GM18502 (cell line): ENCODE measurements around the gene CEP57.
"Not testable (repeated sequence)": the region's sequence is repeated elsewhere in the genome, so short reads cannot be mapped to it uniquely, and the experiment has no call there.

ENCODE experiments used
- ATAC-seq: cut with Tn5 transposase; IDR thresholded peaks from one replicate; pipeline ENCODE4 v1.9.1; 2021; ENCODE audit warnings: mild to moderate bottlenecking; ENCODE audit not compliant: unreplicated experiment, poor library complexity

The CEP57 gene

GRCh38 chr11:95795627-95796295 lies 5.5 kb downstream of the CEP57 start:
- no peak for ATAC-seq

GRCh38 chr11:95796501-95796900 lies 6.2 kb downstream of the CEP57 start:
- no peak for ATAC-seq

DNA sequence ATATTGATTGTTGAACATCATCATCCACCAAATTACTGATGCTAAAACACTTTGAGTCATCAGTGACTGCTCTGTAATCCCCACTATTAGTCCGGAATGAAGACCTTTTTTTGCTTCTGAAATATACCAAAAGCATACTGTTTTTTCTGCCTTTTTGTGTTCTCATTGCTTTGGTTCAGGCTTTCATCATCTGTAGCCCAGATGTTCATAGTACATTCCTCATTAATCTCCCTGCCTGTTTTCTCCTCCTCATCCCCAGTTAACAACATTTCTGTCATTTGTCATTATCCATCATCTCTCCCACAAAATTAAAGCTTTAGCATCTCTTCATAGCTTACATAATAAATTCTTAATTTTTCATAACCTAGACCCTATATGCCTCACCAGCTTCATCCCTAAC lies 9.2 kb downstream of the CEP57 start:
- no peak for ATAC-seq

DNA sequence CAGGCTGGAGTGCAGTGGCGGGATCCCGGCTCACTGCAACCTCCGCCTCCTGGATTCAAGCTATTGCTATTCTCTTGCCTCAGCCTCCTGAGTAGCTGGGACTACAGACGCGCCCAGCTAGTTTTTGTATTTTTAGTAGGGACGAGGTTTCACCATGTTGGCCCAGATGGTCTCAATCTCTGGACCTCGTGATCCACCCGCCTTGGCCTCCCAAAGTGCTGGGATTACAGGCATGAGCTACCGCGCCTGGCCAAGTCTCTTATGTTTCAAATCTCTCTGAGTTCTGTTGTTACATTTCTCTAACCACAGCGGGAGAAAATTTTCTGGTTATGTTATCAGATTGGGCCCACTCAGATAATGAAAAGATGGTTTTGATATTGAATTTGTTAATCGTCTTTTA lies 10.1 kb downstream of the CEP57 start:
- no peak for ATAC-seq

DNA sequence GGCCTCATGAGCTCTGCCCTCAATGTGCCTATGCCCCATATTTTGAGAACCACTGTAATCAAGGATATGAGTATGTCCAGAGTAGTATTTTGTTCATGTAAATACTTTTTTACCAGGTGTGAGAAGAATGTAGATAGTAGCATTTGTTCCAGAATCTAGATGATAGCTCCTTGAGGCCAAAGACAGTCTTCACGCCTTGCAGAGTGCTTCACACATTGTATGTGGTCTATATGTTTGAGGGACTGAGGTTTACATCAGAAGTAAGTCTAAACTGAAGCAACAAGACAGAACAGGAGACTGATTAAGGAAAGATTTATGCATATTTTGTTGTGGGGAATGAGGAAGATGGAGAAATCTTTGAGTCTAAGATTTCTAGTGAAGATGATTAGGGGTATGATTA lies 12.5 kb downstream of the CEP57 start:
- ATAC-seq: no peak

- ATAC-seq: no peak
These were observed 13.7 kb downstream of the CEP57 start for GRCh38 chr11:95803973-95804372.

DNA sequence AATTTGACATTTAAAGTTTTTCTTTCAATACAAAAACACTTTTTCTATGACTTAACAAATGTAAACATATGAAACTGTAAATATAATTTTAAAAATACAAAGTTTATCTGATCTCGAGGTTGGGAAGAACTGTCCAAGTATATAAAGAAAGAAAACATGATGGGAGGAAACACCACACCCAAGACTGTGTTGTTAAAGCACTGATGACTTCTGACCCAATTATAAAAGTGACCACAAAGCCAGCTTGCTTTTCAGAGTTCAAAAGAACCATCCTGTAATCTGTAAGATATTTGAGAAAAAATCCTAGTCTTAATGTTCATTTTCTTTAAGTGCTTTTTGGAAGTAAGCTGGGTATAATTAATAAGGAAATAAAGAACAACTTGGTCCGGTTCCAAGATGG lies 15.6 kb downstream of the CEP57 start:
- no peak for ATAC-seq

DNA sequence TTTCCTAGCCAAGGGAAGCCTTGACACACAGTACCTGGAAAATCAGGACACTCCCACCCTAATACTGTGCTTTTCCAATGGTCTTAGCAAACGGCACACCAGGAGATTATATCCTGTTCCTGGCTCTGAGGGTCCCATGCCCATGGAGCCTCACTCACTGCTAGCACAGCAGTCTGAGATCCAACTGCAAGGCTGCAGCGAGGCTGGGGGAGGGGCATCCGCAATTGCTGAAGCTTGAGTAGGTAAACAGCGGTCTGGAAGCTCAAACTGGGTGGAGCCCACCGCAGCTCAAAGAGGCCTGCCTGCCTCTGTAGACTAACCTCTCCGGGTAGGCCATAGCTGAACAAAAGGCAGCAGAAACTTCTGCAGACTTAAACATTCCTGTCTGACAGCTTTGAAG lies 16.2 kb downstream of the CEP57 start:
- not testable (repeated sequence) for ATAC-seq

DNA sequence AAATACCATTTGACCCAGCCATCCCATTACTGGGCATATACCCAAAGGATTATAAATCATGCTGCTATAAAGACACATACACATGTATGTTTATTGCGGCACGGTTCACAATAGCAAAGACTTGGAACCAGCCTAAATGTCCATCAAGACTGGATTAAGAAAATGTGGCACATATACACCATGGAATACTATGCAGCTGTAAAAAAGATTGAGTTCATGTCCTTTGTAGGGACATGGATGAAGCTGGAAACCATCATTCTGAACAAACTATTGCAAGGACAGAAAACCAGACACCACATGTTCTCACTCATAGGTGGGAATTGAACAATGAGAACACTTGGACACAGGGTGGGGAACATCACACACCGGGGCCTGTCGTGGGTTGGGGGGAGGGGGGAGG lies 20.8 kb downstream of the CEP57 start:
- ATAC-seq: not testable (repeated sequence)

DNA sequence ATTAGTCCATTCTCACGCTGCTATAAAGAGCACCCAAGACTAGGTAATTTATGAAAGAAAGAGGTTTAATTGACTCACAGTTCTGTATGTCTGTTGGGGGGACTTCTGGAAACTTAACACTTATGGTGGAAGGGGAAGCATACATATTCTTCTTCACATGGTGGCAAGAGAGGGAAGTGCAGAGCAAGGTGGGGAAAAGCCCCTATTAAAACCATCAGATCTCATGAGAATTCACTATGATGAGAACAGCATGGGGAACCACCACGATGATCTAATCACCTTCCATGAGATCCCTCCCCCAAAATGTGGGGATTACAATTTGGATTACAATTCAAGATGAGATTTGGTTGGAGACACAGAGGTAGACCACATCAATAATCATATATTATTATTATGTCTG lies 25.7 kb downstream of the CEP57 start:
- peak; percentile 67 for ATAC-seq

DNA sequence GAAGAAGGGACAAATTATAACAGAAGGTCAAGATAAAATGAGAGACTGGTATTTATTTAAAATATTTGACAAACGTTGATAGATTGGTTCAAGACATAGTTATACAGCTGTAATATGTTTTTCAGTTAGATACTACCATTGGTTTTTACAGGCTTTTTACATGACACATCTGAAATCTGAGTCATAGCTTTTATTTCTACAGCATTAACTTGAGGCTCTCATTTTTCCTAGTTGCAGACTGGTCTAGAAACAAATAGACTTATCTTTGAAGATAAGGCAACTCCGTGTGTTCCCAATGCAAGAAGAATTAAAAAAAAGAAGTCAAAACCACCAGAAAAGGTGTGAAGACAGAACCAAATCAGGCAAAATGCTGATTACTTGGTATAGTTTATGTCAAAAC lies 31.3 kb downstream of the CEP57 start:
- ATAC-seq: no peak

- no peak for ATAC-seq
These were observed 37.4 kb downstream of the CEP57 start for GRCh38 chr11:95827696-95828095.

DNA sequence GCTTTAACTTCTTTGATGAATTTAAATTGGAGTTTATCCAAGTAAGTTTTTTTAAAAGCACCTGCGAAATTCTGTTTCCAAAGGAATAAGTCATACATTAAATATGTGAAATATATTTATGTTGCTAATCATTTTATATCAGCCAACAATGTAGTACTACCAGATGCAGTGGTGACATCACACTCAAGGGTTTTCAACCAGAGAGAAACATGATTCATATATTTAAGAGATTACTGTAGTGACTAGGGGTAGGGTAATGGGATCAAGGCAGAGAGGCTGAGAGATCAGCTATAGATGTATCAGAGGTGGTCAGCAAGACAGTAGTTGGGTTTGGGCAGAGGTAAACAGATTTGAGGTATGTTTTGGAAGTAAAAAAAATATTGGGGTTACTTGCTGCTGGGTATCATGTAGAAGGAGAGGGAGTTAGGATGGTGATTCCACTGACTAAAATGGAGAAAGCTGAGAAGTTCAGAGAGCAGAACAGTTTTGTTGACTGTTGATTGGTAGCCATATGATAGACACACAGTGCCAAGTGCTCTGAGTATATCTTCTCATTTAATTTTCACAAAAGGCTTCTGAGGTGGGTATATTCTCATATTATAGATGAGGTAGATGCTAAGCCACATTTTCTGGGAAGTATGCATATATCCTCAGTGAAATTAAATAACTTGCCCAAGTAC lies 39.4 kb downstream of the CEP57 start:
- no peak for ATAC-seq

- no peak for ATAC-seq
These were observed 41.0 kb downstream of the CEP57 start for GRCh38 chr11:95831198-95831883.

GRCh38 chr11:95832763-95833162 lies 42.5 kb downstream of the CEP57 start:
- ATAC-seq: no peak

DNA sequence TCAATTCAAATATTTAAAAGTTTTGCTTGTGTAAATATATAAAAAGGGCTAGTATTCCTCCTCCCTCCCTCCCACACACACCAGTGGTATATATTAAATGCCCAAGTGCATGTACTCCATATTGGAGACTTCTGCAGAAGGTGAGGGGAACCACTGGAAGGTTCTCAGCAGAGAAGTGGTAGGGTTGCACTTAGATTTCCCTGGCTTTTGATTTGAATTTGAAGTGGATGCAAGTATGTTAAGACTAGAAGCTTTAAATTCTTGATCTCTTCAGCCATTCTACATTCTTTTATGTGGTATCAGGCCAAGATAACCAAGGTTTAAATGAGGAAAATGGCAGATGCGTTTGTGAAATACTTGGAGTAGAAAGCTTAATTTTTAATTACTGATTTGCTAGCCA lies 43.1 kb downstream of the CEP57 start:
- no peak for ATAC-seq

DNA sequence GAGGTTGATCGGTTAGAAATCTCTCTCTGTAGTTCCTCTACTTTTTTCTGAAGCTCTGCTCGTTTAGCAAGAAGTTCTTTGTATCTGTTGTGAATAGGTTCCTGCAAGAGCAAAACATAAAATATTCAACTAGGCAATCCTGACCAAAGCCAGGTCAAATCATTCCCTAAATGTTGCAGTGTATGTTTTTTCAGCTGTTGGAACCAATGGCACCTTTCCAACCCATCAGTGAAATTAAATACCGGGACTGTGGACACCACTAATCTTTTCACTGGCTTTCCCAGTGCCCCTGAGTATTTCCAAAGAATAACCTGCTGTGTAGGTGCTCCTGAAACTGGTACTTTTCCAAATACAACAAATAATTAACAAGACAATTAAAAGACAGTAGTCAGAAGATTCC lies 45.1 kb downstream of the CEP57 start:
- ATAC-seq: no peak

- peak; percentile 96 for ATAC-seq
These were observed 45.6 kb downstream of the CEP57 start for GRCh38 chr11:95835768-95836488.

DNA sequence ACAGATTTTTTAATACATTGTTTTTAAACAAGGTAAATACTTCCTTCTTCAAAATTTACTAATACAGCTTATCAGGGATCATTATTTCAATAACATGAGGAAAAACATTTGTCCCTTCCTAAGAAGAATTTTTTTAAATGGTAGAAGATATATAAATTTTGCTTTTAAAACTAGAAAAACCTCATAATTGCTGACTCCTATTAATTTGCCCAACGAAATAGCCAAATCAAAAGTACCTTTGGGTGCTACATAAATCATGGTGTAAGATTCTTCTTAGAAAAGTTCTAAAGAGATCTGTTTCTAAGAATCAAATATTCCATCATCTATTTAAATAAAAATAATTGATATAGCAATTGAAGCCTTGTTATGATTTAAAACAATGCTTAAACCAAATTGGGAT lies 54.9 kb downstream of the CEP57 start:
- no peak for ATAC-seq

GRCh38 chr11:95849087-95849825 lies 59.0 kb downstream of the CEP57 start:
- peak; percentile 80 for ATAC-seq
